Glutamatergic neuron (in vitro differentiated cells): Measurements from ENCODE around the gene TBC1D21. TPM values are rescaled to one million over a fixed set of nuclear protein-coding genes. Genes with fewer than 3 reads are reported as not detected.

ENCODE experiments used
- DNase-seq: peaks from one replicate; pipeline ENCODE4 v3.0.0; 2022
- H3K27ac Mint-ChIP-seq: one replicate; pipeline ENCODE4 v1.8.0; 2020; ENCODE audit warnings: mild to moderate bottlenecking, mixed read lengths, inconsistent platforms; ENCODE audit not compliant: unreplicated experiment
- H3K27me3 Mint-ChIP-seq: one replicate; pipeline ENCODE4 v1.8.0; 2020; ENCODE audit warnings: mild to moderate bottlenecking, moderate library complexity, mixed read lengths, inconsistent platforms; ENCODE audit not compliant: unreplicated experiment
- H3K36me3 Mint-ChIP-seq: one replicate; pipeline ENCODE4 v1.8.0; 2020; ENCODE audit warnings: mild to moderate bottlenecking, mixed read lengths, inconsistent platforms; ENCODE audit not compliant: unreplicated experiment
- H3K4me1 Mint-ChIP-seq: one replicate; pipeline ENCODE4 v1.8.0; 2020; ENCODE audit warnings: mild to moderate bottlenecking, low read depth, mixed read lengths, inconsistent platforms; ENCODE audit not compliant: unreplicated experiment
- H3K4me3 Mint-ChIP-seq: one replicate; pipeline ENCODE4 v1.8.0; 2020; ENCODE audit warnings: mild to moderate bottlenecking, mixed read lengths, inconsistent platforms; ENCODE audit not compliant: unreplicated experiment
- H3K9me3 Mint-ChIP-seq: one replicate; pipeline ENCODE4 v1.8.0; 2020; ENCODE audit warnings: mild to moderate bottlenecking, moderate library complexity, mixed read lengths, inconsistent platforms; ENCODE audit not compliant: unreplicated experiment
- total RNA-seq: library from RNA; stranded (reverse); fragmentation: NEBNext Ultra II Directional; extraction: Animal tissue kit (Norgen Biotek cat#: 25700); gene quantifications from one replicate; pipeline ENCODE4 v1.2.1, GENCODE V29; 2021; ENCODE audit not compliant: unreplicated experiment
- TF ChIP-seq, protein P1 (sequence below): fragments of 200-600 bp; sonication (generic); IDR thresholded peaks from one replicate; pipeline ENCODE4 v1.5.0; 2021; ENCODE audit not compliant: partially characterized antibody, unreplicated experiment

TBC1D21 gene
- total RNA-seq, 1 donor from 2014 or later: not detected

DNA sequence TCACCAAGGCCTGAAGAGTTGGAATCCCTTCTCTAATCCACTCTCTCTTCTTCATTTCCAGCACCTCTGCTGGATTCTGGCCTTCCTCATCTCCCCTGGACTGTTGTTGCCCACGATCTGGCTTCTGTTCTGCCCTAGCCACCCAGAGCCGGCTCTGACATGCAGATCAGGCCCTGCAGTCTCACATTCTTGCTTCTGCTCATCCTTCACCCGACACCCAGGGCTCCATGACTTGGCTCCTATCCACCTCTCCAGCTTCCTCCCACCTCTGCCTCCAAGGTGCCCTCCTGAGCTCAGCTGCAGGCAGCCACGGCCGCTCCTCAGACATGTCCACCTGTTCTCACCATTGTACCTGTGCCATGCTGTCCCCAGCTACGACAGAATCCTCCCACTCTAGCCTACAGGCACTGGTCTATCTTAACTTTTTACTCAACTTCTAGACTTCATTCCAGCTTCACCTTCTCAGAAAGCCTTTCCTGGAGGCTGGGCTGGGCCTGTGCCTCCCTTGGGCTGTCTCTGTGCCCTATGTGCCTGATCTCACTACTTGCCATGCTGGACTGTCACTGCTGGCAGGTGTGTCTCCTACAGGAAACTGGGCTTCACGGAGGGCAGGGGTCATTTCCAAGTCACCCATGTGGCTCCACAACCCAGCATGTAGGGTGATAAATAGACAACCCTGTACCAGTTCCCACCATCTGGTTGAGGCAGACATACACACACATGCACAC, 16.0 kb upstream of the TBC1D21 start:
- no peaks in the 10 kb centered on the region for H3K36me3 Mint-ChIP-seq
- no peaks in the 10 kb centered on the region for H3K9me3 Mint-ChIP-seq
- H3K27me3 Mint-ChIP-seq: peaks cover 9% of the 10 kb centered on the region
- H3K4me1 Mint-ChIP-seq: peaks cover 6% of the 10 kb centered on the region
- TF ChIP-seq, protein P1, sequence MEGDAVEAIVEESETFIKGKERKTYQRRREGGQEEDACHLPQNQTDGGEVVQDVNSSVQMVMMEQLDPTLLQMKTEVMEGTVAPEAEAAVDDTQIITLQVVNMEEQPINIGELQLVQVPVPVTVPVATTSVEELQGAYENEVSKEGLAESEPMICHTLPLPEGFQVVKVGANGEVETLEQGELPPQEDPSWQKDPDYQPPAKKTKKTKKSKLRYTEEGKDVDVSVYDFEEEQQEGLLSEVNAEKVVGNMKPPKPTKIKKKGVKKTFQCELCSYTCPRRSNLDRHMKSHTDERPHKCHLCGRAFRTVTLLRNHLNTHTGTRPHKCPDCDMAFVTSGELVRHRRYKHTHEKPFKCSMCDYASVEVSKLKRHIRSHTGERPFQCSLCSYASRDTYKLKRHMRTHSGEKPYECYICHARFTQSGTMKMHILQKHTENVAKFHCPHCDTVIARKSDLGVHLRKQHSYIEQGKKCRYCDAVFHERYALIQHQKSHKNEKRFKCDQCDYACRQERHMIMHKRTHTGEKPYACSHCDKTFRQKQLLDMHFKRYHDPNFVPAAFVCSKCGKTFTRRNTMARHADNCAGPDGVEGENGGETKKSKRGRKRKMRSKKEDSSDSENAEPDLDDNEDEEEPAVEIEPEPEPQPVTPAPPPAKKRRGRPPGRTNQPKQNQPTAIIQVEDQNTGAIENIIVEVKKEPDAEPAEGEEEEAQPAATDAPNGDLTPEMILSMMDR: no peak
- DNase-seq: no peak
- H3K4me3 Mint-ChIP-seq: no peak overlapping the region
- no peak overlapping the region for H3K27ac Mint-ChIP-seq

DNA sequence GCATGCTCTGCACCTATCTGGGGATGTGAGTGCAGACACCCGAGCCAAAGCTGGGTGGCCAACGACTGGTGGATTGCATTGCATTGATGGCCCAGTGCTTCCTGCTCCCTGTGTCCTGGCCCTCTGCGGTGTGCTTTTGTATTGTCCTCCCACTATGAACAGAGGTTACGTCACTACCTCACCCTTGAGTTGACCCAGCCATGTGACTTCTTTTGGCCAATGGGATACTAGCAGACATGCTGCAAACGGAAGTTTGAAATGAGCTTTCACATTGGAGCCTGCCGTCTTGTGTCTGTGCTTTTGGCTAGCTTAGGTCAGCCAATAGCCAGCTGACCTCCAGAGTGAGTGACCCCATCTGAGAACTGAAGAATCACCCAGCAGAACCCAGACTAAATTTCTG, 15.3 kb upstream of the TBC1D21 start:
- DNase-seq: no peak
- H3K27me3 Mint-ChIP-seq: peaks cover 7% of the 10 kb centered on the region
- H3K4me3 Mint-ChIP-seq: no peak overlapping the region
- TF ChIP-seq, protein P1: no peak
- H3K27ac Mint-ChIP-seq: no peak overlapping the region
- peaks cover 6% of the 10 kb centered on the region for H3K4me1 Mint-ChIP-seq
- no peaks in the 10 kb centered on the region for H3K36me3 Mint-ChIP-seq
- no peaks in the 10 kb centered on the region for H3K9me3 Mint-ChIP-seq

GRCh38 chr15:73862276-73862675, 11.1 kb upstream of the TBC1D21 start:
- no peak overlapping the region for H3K4me3 Mint-ChIP-seq
- no peaks in the 10 kb centered on the region for H3K9me3 Mint-ChIP-seq
- H3K4me1 Mint-ChIP-seq: peaks cover 3% of the 10 kb centered on the region
- no peaks in the 10 kb centered on the region for H3K36me3 Mint-ChIP-seq
- no peak overlapping the region for H3K27ac Mint-ChIP-seq
- no peak for DNase-seq
- peaks cover 3% of the 10 kb centered on the region for H3K27me3 Mint-ChIP-seq
- TF ChIP-seq, protein P1: no peak

GRCh38 chr15:73865379-73865778, 8.0 kb upstream of the TBC1D21 start:
- Mint-ChIP-seq H3K4me1 (peaks cover 3% of the 10 kb centered on the region), H3K27me3 (peaks cover 3% of the 10 kb centered on the region), H3K36me3 (no peaks in the 10 kb centered on the region), H3K9me3 (no peaks in the 10 kb centered on the region), H3K27ac (no peak overlapping the region), H3K4me3 (no peak overlapping the region)
- TF ChIP-seq, protein P1: no peak
- DNase-seq: no peak

DNA sequence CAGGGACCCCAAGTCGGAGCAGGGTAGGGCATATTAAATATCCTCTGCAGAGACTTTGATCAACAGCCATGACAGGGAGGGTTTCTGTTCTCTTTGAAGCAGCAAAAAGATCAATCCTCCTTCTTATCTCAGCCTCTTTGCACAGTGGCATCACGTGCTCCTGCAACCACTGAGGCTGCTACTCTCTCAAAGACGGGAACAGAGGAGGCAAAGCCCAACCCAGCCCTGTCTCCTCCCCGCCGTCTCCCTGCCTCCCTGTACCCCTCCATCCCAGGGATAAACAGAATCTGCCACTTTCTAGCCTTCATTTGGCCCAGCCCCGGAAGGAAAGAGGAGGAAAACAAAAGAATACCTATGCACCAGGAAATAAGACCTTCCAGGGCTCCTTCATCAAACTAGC, 7.5 kb upstream of the TBC1D21 start:
- Mint-ChIP-seq H3K4me1 (peaks cover 3% of the 10 kb centered on the region), H3K36me3 (peaks cover 4% of the 10 kb centered on the region), H3K27me3 (peaks cover 3% of the 10 kb centered on the region), H3K27ac (no peak overlapping the region), H3K4me3 (no peak overlapping the region), H3K9me3 (no peaks in the 10 kb centered on the region)
- TF ChIP-seq, protein P1: no peak
- DNase-seq: no peak
